ENCODE data around the gene ARL16. TPM values are rescaled to one million over a fixed set of nuclear protein-coding genes. Genes with fewer than 3 reads are reported as not detected.

Gene ARL16
- total and polyA plus RNA-seq, 2 of the 8 experiments (the other 6 are each of a cell fraction or from before 2014, with no cell fraction given): 37.0 to 60.8 TPM

- H3K23me2 ChIP-seq (ENCODE audit: low read depth, low read length): no peaks in the 10 kb centered on the region
- no peak overlapping the region for H2AK5ac ChIP-seq (ENCODE audit: low read depth, low read length)
- H2AFZ ChIP-seq (ENCODE audit: low read length): no peak overlapping the region
- no peak overlapping the region for H3K4ac ChIP-seq (replicated peaks; ENCODE audit: insufficient read length, low read depth, low read length)
- DNase-seq (ENCODE audit: low read depth in 1 of 2, low spot score in 2 of 2): no peak
- H3K79me1 ChIP-seq (ENCODE audit: low read depth, low read length): peaks cover 2% of the 10 kb centered on the region; the same call in 1 of the 2 replicates
- no peak overlapping the region for H2BK12ac ChIP-seq (ENCODE audit: low read depth, low read length)
- H3K4me3 ChIP-seq (ENCODE audit: extremely low read depth in 1 of 4, insufficient read depth in 2 of 4, low read depth in 3 of 4, low read length in 4 of 4): no peak overlapping the region
- H2BK20ac ChIP-seq (ENCODE audit: low read length): no peak overlapping the region
- peaks cover 3 to 9% of the 10 kb centered on the region in 2 experiments for H4K20me1 ChIP-seq (replicated peaks in 1 of 2; ENCODE audit: control insufficient read depth in 1 of 2, insufficient read depth in 2 of 2, low read length in 2 of 2)
- no peak overlapping the region for H3K18ac ChIP-seq (ENCODE audit: extremely low read depth, low read length)
- H2BK15ac ChIP-seq (ENCODE audit: low read length): no peak overlapping the region
- no peak for FAIRE-seq
- no peaks in the 10 kb centered on the region for H3K79me2 ChIP-seq (ENCODE audit: control insufficient read depth in 1 of 2, insufficient read depth in 2 of 2, low read length in 2 of 2)
- no peak overlapping the region for H3K27ac ChIP-seq (ENCODE audit: low read depth, low read length)
- H3K27me3 ChIP-seq (replicated peaks in 1 of 4; ENCODE audit: control insufficient read depth in 3 of 4, extremely low read depth in 1 of 4, insufficient read depth in 3 of 4, low read length in 3 of 4): no peaks in the 10 kb centered on the region
- no peak overlapping the region for H3K14ac ChIP-seq (ENCODE audit: insufficient read length)
- no peak overlapping the region for H3K4me2 ChIP-seq (ENCODE audit: insufficient read depth in 1 of 2, low read depth in 2 of 2, low read length in 2 of 2)
- WGBS, 2 experiments (ENCODE audit: extremely low coverage in 1 of 2, insufficient coverage in 1 of 2, insufficient read length in 1 of 2, insufficient replicate concordance in 2 of 2, low coverage in 1 of 2, low lambda C conversion rate in 2 of 2, missing lambda C conversion rate in 1 of 2): 92% methylated on average over 18 of the region's 19 CpGs; no CpG with 5 or more reads in 1 of the 2 experiments
- H3K36me3 ChIP-seq (ENCODE audit: control insufficient read depth in 2 of 4, insufficient read depth in 4 of 4, low read length in 3 of 4): peaks cover 2 to 52% (median 30%) of the 10 kb centered on the region in 4 experiments; a peak in 6 of 8 replicates
- no peak overlapping the region for H3K23ac ChIP-seq (ENCODE audit: insufficient read length)
- no peak overlapping the region for H4K5ac ChIP-seq (ENCODE audit: insufficient read length, low read depth, low read length)
- ChIA-PET POLR2A (ENCODE audit: partially characterized antibody) (interaction anchor here (0.6 to 28.4 kb wide), 6 partner anchors 12 to 27 kb away, joined by 3 to 436 read pairs (median 7); partner anchors contain the start of genes ARL16, HGS, MRPL12 and SLC25A10), CTCF (ENCODE audit: partially characterized antibody) (interaction anchor here (1.1 to 2.0 kb wide), 2 partner anchors 14 to 18 kb away, joined by 3 to 5 read pairs; no protein-coding TSS in a partner anchor)
- no peak overlapping the region for H4K91ac ChIP-seq (replicated peaks; ENCODE audit: insufficient read length, low read length)
- H2BK120ac ChIP-seq (replicated peaks; ENCODE audit: low read depth, low read length): no peak overlapping the region
- no peak overlapping the region for H3K9ac ChIP-seq (replicated peaks in 1 of 4; ENCODE audit: extremely low read depth in 1 of 4, low read depth in 3 of 4, low read length in 3 of 4)
- H3K4me1 ChIP-seq (replicated peaks in 1 of 4; ENCODE audit: control insufficient read depth in 3 of 4, insufficient read depth in 4 of 4, low read length in 3 of 4): no peaks in the 10 kb centered on the region
- no peak overlapping the region for H2BK5ac ChIP-seq (ENCODE audit: low read depth, low read length)
- H3K56ac ChIP-seq (replicated peaks; ENCODE audit: insufficient read length, low read depth, low read length): no peak overlapping the region
- H4K8ac ChIP-seq (ENCODE audit: extremely low read depth, insufficient read depth, low read length): peak overlapping the region; percentile 46; the same call in 1 of the 2 replicates
- no peaks in the 10 kb centered on the region for H3K9me3 ChIP-seq (ENCODE audit: insufficient read depth in 2 of 2, low read depth in 1 of 2, low read length in 1 of 2)
- TF ChIP-seq EGR1 (IDR thresholded peaks at IDR 0.05; ENCODE audit: borderline replicate concordance, low read depth, low read length) (no peak), CTBP2 (IDR thresholded peaks at IDR 0.05; ENCODE audit: borderline replicate concordance, insufficient read depth, insufficient read length, low read length) (no peak), CHD2 (IDR thresholded peaks at IDR 0.05; ENCODE audit: low read length) (no peak)
Observed at GRCh38 chr17:81694810-81695209, 11.2 kb upstream of the ARL16 start.
